IMR-90 (cell line): ENCODE results near the gene HES1.

Source experiments
- CTCF ChIP-seq: conservative IDR thresholded peaks from 2 replicates; pipeline ENCODE4 v1.5.1; 2012; ENCODE audit warnings: mild to moderate bottlenecking, low read depth, low read length, improper control_type of control experiment
- MAFK ChIP-seq: IDR thresholded peaks from 2 replicates; pipeline ENCODE4 v1.6.1; 2012; ENCODE audit warnings: low read depth, low read length, improper control_type of control experiment
- MAZ ChIP-seq: IDR thresholded peaks from 2 replicates; pipeline ENCODE4 v1.6.1; 2012; ENCODE audit warnings: low read depth, mild to moderate bottlenecking, low read length, improper control_type of control experiment, moderate library complexity, borderline replicate concordance
- RAD21 ChIP-seq: IDR thresholded peaks from 2 replicates; pipeline ENCODE4 v1.6.1; 2012; ENCODE audit warnings: low read length, improper control_type of control experiment

GRCh38 chr3:194165271-194166018 lies 29.5 kb downstream of the HES1 start:
- TF ChIP-seq CTCF = no peak
- no peak for TF ChIP-seq MAFK
- TF ChIP-seq RAD21 = no peak
- no peak for TF ChIP-seq MAZ
